WTC11 (cell line): ENCODE measurements around the gene CIT. TPM values are rescaled to one million over a fixed set of nuclear protein-coding genes. Genes with fewer than 3 reads are reported as not detected.
A peak's percentile ranks its signal among the peaks of the same experiment; 100 is the strongest.

Experiments
- ATAC-seq: fragments of 200-7000 bp; cut with Tn5 transposase; 2 replicates; pipeline ENCODE4 v1.10.0; 2021; ENCODE audit warnings: mild to moderate bottlenecking, moderate library complexity
- CTCF ChIA-PET: fragments of 300-600 bp; sonication (Branson Sonifier 250); formaldehyde crosslinking; loops from one replicate; lab custom pipeline; 2021; ENCODE audit warnings: antibody characterized with exemption; lab: Charles Lee
- POLR2A ChIA-PET: fragments of 350-600 bp; sonication (Branson Sonifier 250); formaldehyde crosslinking; loops from one replicate; lab custom pipeline; 2021; ENCODE audit warnings: antibody characterized with exemption; lab: Charles Lee
- DNase-seq: peaks from one replicate; pipeline ENCODE4 v3.0.0; 2021; ENCODE audit warnings: low spot score
- H3K27ac Mint-ChIP-seq: 2 replicates; pipeline ENCODE4 v1.8.0; 2021; ENCODE audit warnings: mixed read lengths
- H3K27me3 Mint-ChIP-seq: 2 replicates; pipeline ENCODE4 v1.8.0; 2021; ENCODE audit warnings: low read depth, mild to moderate bottlenecking, moderate library complexity, mixed read lengths
- H3K36me3 Mint-ChIP-seq: 2 replicates; pipeline ENCODE4 v1.8.0; 2021; ENCODE audit warnings: mixed read lengths
- H3K4me1 Mint-ChIP-seq: 2 replicates; pipeline ENCODE4 v1.8.0; 2022; ENCODE audit warnings: mixed read lengths
- H3K4me3 Mint-ChIP-seq: 2 replicates; pipeline ENCODE4 v1.8.0; 2021; ENCODE audit warnings: mild to moderate bottlenecking, moderate library complexity, mixed read lengths
- H3K9me3 Mint-ChIP-seq: 2 replicates; pipeline ENCODE4 v1.8.0; 2021; ENCODE audit warnings: mixed read lengths
- ATF1 ChIP-seq: sonication (generic); formaldehyde crosslinking; IDR thresholded peaks from 2 replicates; pipeline ENCODE4 v1.8.1; 2023; ENCODE audit warnings: mild to moderate bottlenecking, moderate library complexity, missing genetic modification reagents
- CREB1 ChIP-seq: sonication (generic); formaldehyde crosslinking; IDR thresholded peaks from 2 replicates; pipeline ENCODE4 v1.8.0; 2023; ENCODE audit warnings: mild to moderate bottlenecking, missing genetic modification reagents
- ETV6 ChIP-seq: sonication (generic); formaldehyde crosslinking; IDR thresholded peaks from 2 replicates; pipeline ENCODE4 v1.8.1; 2022; ENCODE audit warnings: mild to moderate bottlenecking, missing genetic modification reagents
- GABPB1 ChIP-seq: sonication (generic); formaldehyde crosslinking; IDR thresholded peaks from 2 replicates; pipeline ENCODE4 v1.8.1; 2023; ENCODE audit warnings: mild to moderate bottlenecking, missing genetic modification reagents
- GRHL2 ChIP-seq: fragments of 250-450 bp; sonication (Bioruptor Pico); IDR thresholded peaks from 2 replicates; pipeline ENCODE4 v1.8.0; 2022; ENCODE audit warnings: mild to moderate bottlenecking, moderate library complexity; ENCODE audit not compliant: insufficient replicate concordance, severe bottlenecking
- JAZF1 ChIP-seq: fragments of 250-450 bp; sonication (Bioruptor Pico); IDR thresholded peaks from 2 replicates; pipeline ENCODE4 v1.9.0; 2021; ENCODE audit warnings: moderate library complexity, mild to moderate bottlenecking, inconsistent platforms
- MXD4 ChIP-seq: fragments of 250-450 bp; sonication (Bioruptor Pico); IDR thresholded peaks from 2 replicates; pipeline ENCODE4 v1.8.0; 2021; ENCODE audit warnings: mild to moderate bottlenecking, moderate library complexity, borderline replicate concordance
- NFYB ChIP-seq: sonication (generic); formaldehyde crosslinking; conservative IDR thresholded peaks from 2 replicates; pipeline ENCODE4 v1.8.0; 2022; ENCODE audit warnings: low read depth, missing genetic modification reagents
- NR1H2 ChIP-seq: sonication (generic); formaldehyde crosslinking; IDR thresholded peaks from 2 replicates; pipeline ENCODE4 v1.9.0; 2021; ENCODE audit warnings: mild to moderate bottlenecking, moderate library complexity, missing genetic modification reagents
- PRRX2 ChIP-seq: fragments of 250-450 bp; sonication (Bioruptor Pico); IDR thresholded peaks from 2 replicates; pipeline ENCODE4 v1.8.0; 2021; ENCODE audit warnings: mild to moderate bottlenecking
- SMAD3 ChIP-seq: sonication (generic); formaldehyde crosslinking; IDR thresholded peaks from 2 replicates; pipeline ENCODE4 v1.8.0; 2022; ENCODE audit warnings: missing genetic modification reagents, mild to moderate bottlenecking, borderline replicate concordance
- SMAD4 ChIP-seq: sonication (generic); formaldehyde crosslinking; IDR thresholded peaks from 2 replicates; pipeline ENCODE4 v1.8.0; 2022; ENCODE audit warnings: mild to moderate bottlenecking, missing genetic modification reagents
- SP1 ChIP-seq: sonication (generic); formaldehyde crosslinking; conservative IDR thresholded peaks from 2 replicates; pipeline ENCODE4 v1.8.1; 2022; ENCODE audit warnings: missing genetic modification reagents
- TCF7 ChIP-seq: sonication (generic); formaldehyde crosslinking; IDR thresholded peaks from 2 replicates; pipeline ENCODE4 v1.8.0; 2022; ENCODE audit warnings: mild to moderate bottlenecking, low read depth, missing genetic modification reagents, moderate library complexity
- TP53 ChIP-seq: sonication (generic); formaldehyde crosslinking; IDR thresholded peaks from 2 replicates; pipeline ENCODE4 v1.8.1; 2023; ENCODE audit warnings: mild to moderate bottlenecking, missing genetic modification reagents
- ZBTB21 ChIP-seq: sonication (generic); formaldehyde crosslinking; IDR thresholded peaks from 2 replicates; pipeline ENCODE4 v1.8.1; 2023; ENCODE audit warnings: mild to moderate bottlenecking, missing genetic modification reagents, borderline replicate concordance
- ZNF232 ChIP-seq: sonication (generic); formaldehyde crosslinking; IDR thresholded peaks from 2 replicates; pipeline ENCODE4 v1.8.0; 2022; ENCODE audit warnings: mild to moderate bottlenecking, missing genetic modification reagents
- ZNF396 ChIP-seq: fragments of 250-450 bp; sonication (Bioruptor Pico); IDR thresholded peaks from 2 replicates; pipeline ENCODE4 v1.8.0; 2021; ENCODE audit warnings: mild to moderate bottlenecking, moderate library complexity, borderline replicate concordance
- ZNF423 ChIP-seq: fragments of 250-450 bp; sonication (Bioruptor Pico); IDR thresholded peaks from 2 replicates; pipeline ENCODE4 v2.1.2; 2022; ENCODE audit warnings: mild to moderate bottlenecking, moderate library complexity
- total RNA-seq: library from RNA; stranded (reverse); gene quantifications from 3 replicates; pipeline ENCODE4 v1.2.3, GENCODE V29; 2021
- TF ChIP-seq, protein P1 (sequence below): sonication (generic); formaldehyde crosslinking; IDR thresholded peaks from 2 replicates; pipeline ENCODE4 v1.8.1; 2023; ENCODE audit warnings: mild to moderate bottlenecking, missing genetic modification reagents, moderate library complexity
- TF ChIP-seq, protein P2 (sequence below): fragments of 250-450 bp; sonication (Bioruptor Pico); IDR thresholded peaks from 2 replicates; pipeline ENCODE4 v1.9.0; 2021; ENCODE audit warnings: mild to moderate bottlenecking, borderline replicate concordance
- TF ChIP-seq, protein P3 (sequence below): sonication (generic); formaldehyde crosslinking; conservative IDR thresholded peaks from 2 replicates; pipeline ENCODE4 v1.8.1; 2023; ENCODE audit warnings: mild to moderate bottlenecking, low read depth, missing genetic modification reagents, moderate library complexity
- TF ChIP-seq, protein P4 (sequence below): sonication (generic); formaldehyde crosslinking; IDR thresholded peaks from 2 replicates; pipeline ENCODE4 v1.8.1; 2023; ENCODE audit warnings: mild to moderate bottlenecking, missing genetic modification reagents

The CIT gene
- total RNA-seq, 1 experiment from 2014 or later = 65.4 TPM

DNA sequence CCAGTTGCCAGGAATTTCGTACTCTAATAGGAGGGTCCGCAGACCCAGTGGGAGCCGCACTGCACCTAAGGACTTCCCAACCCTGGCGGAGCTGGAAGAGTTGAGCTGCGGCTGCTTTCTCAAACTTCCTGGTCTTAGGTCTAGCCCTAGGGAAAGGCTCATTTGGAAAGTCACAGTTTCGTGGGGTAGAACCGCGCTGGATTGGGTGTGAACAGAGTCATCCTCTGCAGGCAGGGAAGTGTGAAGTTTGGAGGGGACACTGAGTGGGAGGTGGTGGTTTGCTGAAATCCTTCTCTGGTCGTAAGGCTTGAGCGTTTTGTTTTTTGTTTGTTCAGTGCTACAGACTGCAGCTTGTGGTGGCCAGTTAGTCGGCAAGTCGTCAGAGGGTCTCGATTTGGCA, 190.3 kb downstream of the CIT start:
- Mint-ChIP-seq H3K27me3 (no peaks in the 10 kb centered on the region), H3K4me3 (no peak overlapping the region), H3K36me3 (peaks cover 44% of the 10 kb centered on the region), H3K9me3 (no peaks in the 10 kb centered on the region), H3K4me1 (peaks cover 7% of the 10 kb centered on the region), H3K27ac (peak overlapping the region; percentile 43; the same call in 1 of the 2 replicates)
- TF ChIP-seq ZNF423 (CRISPR knock-in tag) = no peak
- TF ChIP-seq SMAD3 (CRISPR knock-in tag) = no peak
- ChIA-PET POLR2A (no interaction called here), CTCF (interaction anchor here (1.4 to 2.8 kb wide), 2 partner anchors 9 to 19 kb away, joined by 5 to 15 read pairs; partner anchors contain the start of gene PRKAB1)
- ATAC-seq = no peak
- no peak for DNase-seq

DNA sequence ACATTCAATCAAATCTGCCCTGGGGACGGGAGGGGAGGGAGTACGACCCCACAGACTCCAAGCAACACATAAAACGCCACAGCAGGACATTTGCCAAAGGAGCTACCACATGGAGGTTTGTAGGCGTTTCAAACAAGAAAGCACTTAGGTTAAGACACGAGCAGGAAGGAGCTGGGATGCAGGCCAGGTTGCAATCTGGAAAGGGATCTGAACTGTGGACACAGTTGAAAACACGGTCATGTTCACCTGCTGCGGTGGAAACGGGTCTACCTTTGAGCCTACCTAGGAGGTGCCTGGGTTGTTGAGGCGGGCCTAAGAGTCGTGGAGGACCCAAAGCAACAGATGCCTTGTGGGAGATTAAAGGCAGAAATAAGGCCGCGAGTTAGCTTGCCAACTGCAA, 190.8 kb downstream of the CIT start:
- Mint-ChIP-seq H3K4me1 (peaks cover 7% of the 10 kb centered on the region), H3K9me3 (no peaks in the 10 kb centered on the region), H3K4me3 (no peak overlapping the region), H3K27ac (no peak overlapping the region), H3K27me3 (no peaks in the 10 kb centered on the region), H3K36me3 (peaks cover 44% of the 10 kb centered on the region)
- no peak for TF ChIP-seq TP53
- no peak for TF ChIP-seq SMAD4 (CRISPR knock-in tag)
- no peak for TF ChIP-seq ZBTB21 (CRISPR knock-in tag)
- no peak for TF ChIP-seq NFYB (CRISPR knock-in tag)
- TF ChIP-seq GRHL2 (CRISPR knock-in tag) = no peak
- TF ChIP-seq, protein P1, sequence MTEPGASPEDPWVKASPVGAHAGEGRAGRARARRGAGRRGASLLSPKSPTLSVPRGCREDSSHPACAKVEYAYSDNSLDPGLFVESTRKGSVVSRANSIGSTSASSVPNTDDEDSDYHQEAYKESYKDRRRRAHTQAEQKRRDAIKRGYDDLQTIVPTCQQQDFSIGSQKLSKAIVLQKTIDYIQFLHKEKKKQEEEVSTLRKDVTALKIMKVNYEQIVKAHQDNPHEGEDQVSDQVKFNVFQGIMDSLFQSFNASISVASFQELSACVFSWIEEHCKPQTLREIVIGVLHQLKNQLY (CRISPR knock-in tag) = no peak
- no peak for TF ChIP-seq ZNF396
- TF ChIP-seq, protein P2, sequence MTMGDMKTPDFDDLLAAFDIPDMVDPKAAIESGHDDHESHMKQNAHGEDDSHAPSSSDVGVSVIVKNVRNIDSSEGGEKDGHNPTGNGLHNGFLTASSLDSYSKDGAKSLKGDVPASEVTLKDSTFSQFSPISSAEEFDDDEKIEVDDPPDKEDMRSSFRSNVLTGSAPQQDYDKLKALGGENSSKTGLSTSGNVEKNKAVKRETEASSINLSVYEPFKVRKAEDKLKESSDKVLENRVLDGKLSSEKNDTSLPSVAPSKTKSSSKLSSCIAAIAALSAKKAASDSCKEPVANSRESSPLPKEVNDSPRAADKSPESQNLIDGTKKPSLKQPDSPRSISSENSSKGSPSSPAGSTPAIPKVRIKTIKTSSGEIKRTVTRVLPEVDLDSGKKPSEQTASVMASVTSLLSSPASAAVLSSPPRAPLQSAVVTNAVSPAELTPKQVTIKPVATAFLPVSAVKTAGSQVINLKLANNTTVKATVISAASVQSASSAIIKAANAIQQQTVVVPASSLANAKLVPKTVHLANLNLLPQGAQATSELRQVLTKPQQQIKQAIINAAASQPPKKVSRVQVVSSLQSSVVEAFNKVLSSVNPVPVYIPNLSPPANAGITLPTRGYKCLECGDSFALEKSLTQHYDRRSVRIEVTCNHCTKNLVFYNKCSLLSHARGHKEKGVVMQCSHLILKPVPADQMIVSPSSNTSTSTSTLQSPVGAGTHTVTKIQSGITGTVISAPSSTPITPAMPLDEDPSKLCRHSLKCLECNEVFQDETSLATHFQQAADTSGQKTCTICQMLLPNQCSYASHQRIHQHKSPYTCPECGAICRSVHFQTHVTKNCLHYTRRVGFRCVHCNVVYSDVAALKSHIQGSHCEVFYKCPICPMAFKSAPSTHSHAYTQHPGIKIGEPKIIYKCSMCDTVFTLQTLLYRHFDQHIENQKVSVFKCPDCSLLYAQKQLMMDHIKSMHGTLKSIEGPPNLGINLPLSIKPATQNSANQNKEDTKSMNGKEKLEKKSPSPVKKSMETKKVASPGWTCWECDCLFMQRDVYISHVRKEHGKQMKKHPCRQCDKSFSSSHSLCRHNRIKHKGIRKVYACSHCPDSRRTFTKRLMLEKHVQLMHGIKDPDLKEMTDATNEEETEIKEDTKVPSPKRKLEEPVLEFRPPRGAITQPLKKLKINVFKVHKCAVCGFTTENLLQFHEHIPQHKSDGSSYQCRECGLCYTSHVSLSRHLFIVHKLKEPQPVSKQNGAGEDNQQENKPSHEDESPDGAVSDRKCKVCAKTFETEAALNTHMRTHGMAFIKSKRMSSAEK (CRISPR knock-in tag) = no peak
- TF ChIP-seq NR1H2 (CRISPR knock-in tag) = no peak
- TF ChIP-seq CREB1 (CRISPR knock-in tag) = no peak
- no peak for DNase-seq
- CTCF ChIA-PET = interaction anchor here (1.2 to 2.8 kb wide), 3 partner anchors 9 to 216 kb away, joined by 3 to 15 read pairs (median 5); partner anchors contain the start of gene PRKAB1
- ATAC-seq = no peak
- POLR2A ChIA-PET = no interaction called here

DNA sequence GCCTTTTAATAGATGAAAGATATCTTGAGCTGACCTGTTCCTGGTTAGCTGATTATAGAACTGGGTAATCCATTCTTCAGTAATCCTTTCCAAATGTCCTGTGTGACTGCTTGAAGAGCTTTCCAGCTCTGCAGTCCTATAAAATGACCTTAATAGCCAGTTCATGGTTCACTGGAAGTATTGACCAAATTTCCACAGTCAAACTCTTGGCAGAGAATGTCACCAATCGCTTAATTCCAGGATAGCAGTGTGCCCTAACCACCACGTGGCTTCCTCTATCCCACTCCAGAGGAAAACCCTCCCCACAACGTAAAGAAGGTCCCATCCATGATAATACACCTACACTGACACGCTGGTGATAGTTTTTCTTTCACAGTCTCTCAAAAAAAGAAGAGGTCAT, 191.7 kb downstream of the CIT start:
- peaks cover 49% of the 10 kb centered on the region for H3K36me3 Mint-ChIP-seq
- TF ChIP-seq TCF7 (CRISPR knock-in tag) (no peak), MXD4 (CRISPR knock-in tag) (no peak), ATF1 (CRISPR knock-in tag) (no peak), GABPB1 (no peak), SP1 (CRISPR knock-in tag) (no peak), CREB1 (CRISPR knock-in tag) (no peak), JAZF1 (no peak), NR1H2 (CRISPR knock-in tag) (no peak), ZNF232 (CRISPR knock-in tag) (no peak), ETV6 (CRISPR knock-in tag) (no peak), PRRX2 (CRISPR knock-in tag) (no peak)
- TF ChIP-seq, protein P3, sequence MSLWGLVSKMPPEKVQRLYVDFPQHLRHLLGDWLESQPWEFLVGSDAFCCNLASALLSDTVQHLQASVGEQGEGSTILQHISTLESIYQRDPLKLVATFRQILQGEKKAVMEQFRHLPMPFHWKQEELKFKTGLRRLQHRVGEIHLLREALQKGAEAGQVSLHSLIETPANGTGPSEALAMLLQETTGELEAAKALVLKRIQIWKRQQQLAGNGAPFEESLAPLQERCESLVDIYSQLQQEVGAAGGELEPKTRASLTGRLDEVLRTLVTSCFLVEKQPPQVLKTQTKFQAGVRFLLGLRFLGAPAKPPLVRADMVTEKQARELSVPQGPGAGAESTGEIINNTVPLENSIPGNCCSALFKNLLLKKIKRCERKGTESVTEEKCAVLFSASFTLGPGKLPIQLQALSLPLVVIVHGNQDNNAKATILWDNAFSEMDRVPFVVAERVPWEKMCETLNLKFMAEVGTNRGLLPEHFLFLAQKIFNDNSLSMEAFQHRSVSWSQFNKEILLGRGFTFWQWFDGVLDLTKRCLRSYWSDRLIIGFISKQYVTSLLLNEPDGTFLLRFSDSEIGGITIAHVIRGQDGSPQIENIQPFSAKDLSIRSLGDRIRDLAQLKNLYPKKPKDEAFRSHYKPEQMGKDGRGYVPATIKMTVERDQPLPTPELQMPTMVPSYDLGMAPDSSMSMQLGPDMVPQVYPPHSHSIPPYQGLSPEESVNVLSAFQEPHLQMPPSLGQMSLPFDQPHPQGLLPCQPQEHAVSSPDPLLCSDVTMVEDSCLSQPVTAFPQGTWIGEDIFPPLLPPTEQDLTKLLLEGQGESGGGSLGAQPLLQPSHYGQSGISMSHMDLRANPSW (CRISPR knock-in tag) = no peak
- TF ChIP-seq, protein P4, sequence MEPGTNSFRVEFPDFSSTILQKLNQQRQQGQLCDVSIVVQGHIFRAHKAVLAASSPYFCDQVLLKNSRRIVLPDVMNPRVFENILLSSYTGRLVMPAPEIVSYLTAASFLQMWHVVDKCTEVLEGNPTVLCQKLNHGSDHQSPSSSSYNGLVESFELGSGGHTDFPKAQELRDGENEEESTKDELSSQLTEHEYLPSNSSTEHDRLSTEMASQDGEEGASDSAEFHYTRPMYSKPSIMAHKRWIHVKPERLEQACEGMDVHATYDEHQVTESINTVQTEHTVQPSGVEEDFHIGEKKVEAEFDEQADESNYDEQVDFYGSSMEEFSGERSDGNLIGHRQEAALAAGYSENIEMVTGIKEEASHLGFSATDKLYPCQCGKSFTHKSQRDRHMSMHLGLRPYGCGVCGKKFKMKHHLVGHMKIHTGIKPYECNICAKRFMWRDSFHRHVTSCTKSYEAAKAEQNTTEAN (CRISPR knock-in tag) = no peak
- TF ChIP-seq, protein P1 (CRISPR knock-in tag) = no peak

More for the DNA sequence above, 191.7 kb downstream of the CIT start:
- no peak overlapping the region for H3K4me3 Mint-ChIP-seq
- POLR2A ChIA-PET = no interaction called here
- H3K4me1 Mint-ChIP-seq = peaks cover 7% of the 10 kb centered on the region
- DNase-seq (no peak), ATAC-seq (no peak)
- H3K9me3 Mint-ChIP-seq = no peaks in the 10 kb centered on the region
- H3K27ac Mint-ChIP-seq = no peak overlapping the region; the same call in 1 of the 2 replicates
- H3K27me3 Mint-ChIP-seq = no peaks in the 10 kb centered on the region
- CTCF ChIA-PET = interaction anchor here (1.2 to 2.8 kb wide), 2 partner anchors 10 to 217 kb away, joined by 3 to 15 read pairs; no protein-coding TSS in a partner anchor
